Common myeloid progenitor, CD34-positive (primary cell): ENCODE results near the gene ARL8B.
A peak's percentile ranks its signal among the peaks of the same experiment; 100 is the strongest.

Experiments
- CTCF ChIA-PET: fragments of 350-600 bp; sonication (Branson Sonifier 250); formaldehyde crosslinking; loops from one replicate; lab custom pipeline; 2021; ENCODE audit warnings: antibody characterized with exemption; lab: Charles Lee
- POLR2A ChIA-PET: fragments of 350-600 bp; sonication (Branson Sonifier 250); formaldehyde crosslinking; loops from one replicate; lab custom pipeline; 2021; ENCODE audit warnings: antibody characterized with exemption; lab: Charles Lee
- DNase-seq, 3 donors: peaks; one replicate each; pipeline versions ENCODE4 v3.0.0 to v3.0.0-alpha.2; 2013
- H3K27ac ChIP-seq, 2 experiments: 1 replicate in 1 of 2; 2 replicates in 1 of 2; pipeline ENCODE4 v1.7.0; 2013; ENCODE audit warnings: inconsistent platforms in 2 of 2, low read length in 2 of 2, mild to moderate bottlenecking in 2 of 2, low read depth in 1 of 2, moderate library complexity in 1 of 2; ENCODE audit not compliant: severe bottlenecking in 2 of 2, insufficient read depth in 1 of 2, poor library complexity in 1 of 2
- H3K27me3 ChIP-seq, 5 experiments: replicated peaks in 2 of 5; 1 replicate in 3 of 5; 2 replicates in 2 of 5; pipeline versions ENCODE4 v1.6.1 to v1.7.0; 2013; ENCODE audit warnings: low read length in 4 of 5, mild to moderate bottlenecking in 2 of 5, moderate library complexity in 2 of 5, inconsistent platforms in 1 of 5; ENCODE audit not compliant: insufficient read depth in 5 of 5, control insufficient read depth in 4 of 5
- H3K36me3 ChIP-seq, 4 experiments: 1 replicate in 2 of 4; 2 replicates in 2 of 4; pipeline versions ENCODE4 v1.6.1 to v1.7.0; 2013; ENCODE audit warnings: low read length in 3 of 4, control low read depth in 1 of 4, mild to moderate bottlenecking in 1 of 4; ENCODE audit not compliant: control insufficient read depth in 4 of 4, insufficient read depth in 4 of 4
- H3K4me1 ChIP-seq, 4 experiments: 1 replicate in 3 of 4; 2 replicates in 1 of 4; pipeline versions ENCODE4 v1.6.1 to v1.7.1; 2013; ENCODE audit warnings: low read length in 3 of 4, mild to moderate bottlenecking in 3 of 4, control low read depth in 1 of 4, inconsistent platforms in 1 of 4, moderate library complexity in 1 of 4; ENCODE audit not compliant: control insufficient read depth in 4 of 4, insufficient read depth in 4 of 4; ENCODE audit errors: control extremely low read depth in 1 of 4
- H3K4me3 ChIP-seq, 7 experiments: 1 replicate in 4 of 7; 2 replicates in 3 of 7; pipeline versions ENCODE4 v1.5.1 to v1.7.0; 2013; ENCODE audit warnings: mild to moderate bottlenecking in 7 of 7, low read length in 6 of 7, moderate library complexity in 6 of 7, inconsistent platforms in 2 of 7, low read depth in 2 of 7, control low read depth in 1 of 7; ENCODE audit not compliant: insufficient read depth in 4 of 7, control insufficient read depth in 1 of 7; ENCODE audit errors: extremely low read depth in 1 of 7
- H3K9me3 ChIP-seq, 5 experiments: 1 replicate in 4 of 5; 2 replicates in 1 of 5; pipeline versions ENCODE4 v1.6.1 to v1.7.1; 2013; ENCODE audit warnings: low read length in 4 of 5, mild to moderate bottlenecking in 2 of 5, inconsistent platforms in 1 of 5, low read depth in 1 of 5, moderate library complexity in 1 of 5; ENCODE audit not compliant: control insufficient read depth in 4 of 5, insufficient read depth in 2 of 5; ENCODE audit errors: control extremely low read depth in 1 of 5
- WGBS: methylation state at CpG from one replicate; pipeline ENCODE4 v1.1.5; 2013; ENCODE audit not compliant: insufficient coverage; 5-methylcytosine and 5-hydroxymethylcytosine counted together

ARL8B gene

DNA sequence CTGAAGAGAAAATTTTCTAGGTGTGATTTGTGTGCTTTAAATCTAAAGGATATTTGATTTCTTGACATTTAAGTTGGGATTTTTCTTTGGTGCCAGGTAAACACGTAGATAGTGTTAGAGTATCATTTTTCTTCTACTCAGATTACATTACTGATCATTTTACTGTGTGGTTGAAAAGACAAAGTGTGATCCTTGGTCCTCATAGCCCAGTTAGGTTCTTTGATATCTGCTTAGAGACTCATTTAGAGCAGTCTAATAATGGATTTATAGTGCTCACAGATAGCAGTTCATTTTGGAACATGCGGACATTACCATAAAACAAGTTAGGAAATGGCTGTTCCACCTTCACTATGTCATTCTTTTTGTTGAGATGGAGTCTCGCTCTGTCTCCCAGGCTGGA lies 12.4 kb downstream of the ARL8B start:
- peaks cover 0 to 13% (median under 1%) of the 10 kb centered on the region in 4 experiments for H3K36me3 ChIP-seq
- POLR2A ChIA-PET, result no interaction called here
- no peak overlapping the region for H3K4me3 ChIP-seq
- no peaks in the 10 kb centered on the region for H3K27me3 ChIP-seq
- no peak for DNase-seq
- WGBS, result 90% methylated on average over 2 of the region's 3 CpGs
- peaks cover 12 to 19% (median 16%) of the 10 kb centered on the region in 4 experiments for H3K4me1 ChIP-seq
- H3K9me3 ChIP-seq, result no peaks in the 10 kb centered on the region
- CTCF ChIA-PET, result interaction anchor here (5.5 kb wide), 1 partner anchor 11 kb away, joined by 42 read pairs; the partner anchor contains the start of gene ARL8B
- H3K27ac ChIP-seq, result no peak overlapping the region

DNA sequence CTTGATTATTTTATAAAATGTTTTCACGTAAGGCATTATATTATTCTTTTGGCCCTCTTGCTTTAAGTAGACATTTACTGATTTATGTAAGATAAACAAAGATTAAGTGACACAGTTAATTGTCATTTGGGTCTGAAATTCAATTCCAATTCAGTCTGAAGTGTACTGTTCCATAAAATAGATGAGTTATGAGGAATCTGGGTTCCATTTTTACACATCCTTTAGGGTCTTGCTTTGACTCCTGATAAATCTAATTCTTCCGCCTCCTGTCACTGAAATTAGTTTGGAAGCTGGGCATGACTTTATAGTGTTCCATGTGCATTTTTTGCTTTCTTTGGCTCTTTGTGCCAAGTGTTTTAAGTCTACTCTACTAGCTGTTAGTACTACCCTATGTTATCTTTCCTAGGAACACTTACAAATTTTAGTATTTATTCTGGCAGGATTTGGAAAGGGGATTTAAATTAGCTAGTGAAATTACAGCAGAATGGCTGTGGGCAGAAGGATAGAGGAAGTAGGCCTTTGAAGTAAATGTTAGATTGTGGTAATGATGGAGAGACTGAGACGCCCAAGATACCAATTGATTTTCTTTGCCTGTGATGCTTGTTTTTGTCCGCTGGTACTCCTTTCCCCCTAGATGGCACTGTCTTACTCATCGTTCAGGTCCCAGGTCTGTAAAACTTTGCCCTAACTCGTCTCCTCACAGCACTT lies 14.3 kb downstream of the ARL8B start:
- peak overlapping the region in 1 of 2 experiments; percentile 27 for H3K27ac ChIP-seq
- H3K36me3 ChIP-seq, result peaks cover 0 to 12% (median under 1%) of the 10 kb centered on the region in 4 experiments
- CTCF ChIA-PET, result interaction anchor here (0.8 to 5.5 kb wide), 20 partner anchors 8 to 160 kb away, joined by 3 to 42 read pairs (median 4); partner anchors contain the start of gene ARL8B
- POLR2A ChIA-PET, result no interaction called here
- no peaks in the 10 kb centered on the region for H3K9me3 ChIP-seq
- H3K27me3 ChIP-seq, result no peaks in the 10 kb centered on the region
- H3K4me1 ChIP-seq, result peaks cover 10 to 28% (median 23%) of the 10 kb centered on the region in 4 experiments
- WGBS, result 0% methylated on average over 2 of the region's 6 CpGs
- no peak overlapping the region for H3K4me3 ChIP-seq
- DNase-seq, result peak; percentile 75 to 90 (median 88)

DNA sequence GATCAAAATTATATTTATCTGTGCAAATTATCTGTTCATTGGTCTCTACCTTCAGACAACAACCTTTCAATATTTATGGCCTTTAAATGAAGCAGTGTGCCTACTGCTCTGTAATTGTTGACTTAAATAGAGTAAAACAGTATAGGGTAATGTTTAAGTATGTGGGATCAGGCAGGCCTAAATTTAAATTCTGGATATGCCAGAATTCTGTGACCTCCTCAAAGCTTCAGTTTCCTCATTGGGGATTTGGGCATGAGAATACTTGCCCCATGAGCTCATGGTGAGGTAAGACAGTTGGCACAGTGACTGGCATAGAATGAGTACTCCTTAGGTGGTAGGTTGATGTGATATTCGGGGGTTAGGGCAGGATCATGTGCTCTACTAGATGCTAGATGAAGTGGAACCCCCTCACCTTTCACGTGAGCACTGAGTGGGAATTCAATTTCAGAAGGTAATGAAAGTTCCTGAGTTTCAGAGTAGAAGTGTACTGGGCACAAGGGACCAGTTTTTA lies 14.9 kb downstream of the ARL8B start:
- Histone ChIP-seq H3K36me3 (peaks cover 0 to 17% (median 2%) of the 10 kb centered on the region in 4 experiments), H3K27me3 (no peaks in the 10 kb centered on the region), H3K27ac (peak overlapping the region in 1 of 2 experiments; percentile 27), H3K4me1 (peaks cover 10 to 28% (median 23%) of the 10 kb centered on the region in 4 experiments), H3K4me3 (no peak overlapping the region), H3K9me3 (peaks cover 0 to 2% (median 0%) of the 10 kb centered on the region in 5 experiments)
- ChIA-PET CTCF (interaction anchor here (0.9 to 5.5 kb wide), 20 partner anchors 8 to 159 kb away, joined by 3 to 42 read pairs (median 4); partner anchors contain the start of gene ARL8B), POLR2A (no interaction called here)
- no CpG with 5 or more reads among the region's 2 CpGs for WGBS
- peak in 2 of 3 donors; percentile 30 to 48 for DNase-seq

DNA sequence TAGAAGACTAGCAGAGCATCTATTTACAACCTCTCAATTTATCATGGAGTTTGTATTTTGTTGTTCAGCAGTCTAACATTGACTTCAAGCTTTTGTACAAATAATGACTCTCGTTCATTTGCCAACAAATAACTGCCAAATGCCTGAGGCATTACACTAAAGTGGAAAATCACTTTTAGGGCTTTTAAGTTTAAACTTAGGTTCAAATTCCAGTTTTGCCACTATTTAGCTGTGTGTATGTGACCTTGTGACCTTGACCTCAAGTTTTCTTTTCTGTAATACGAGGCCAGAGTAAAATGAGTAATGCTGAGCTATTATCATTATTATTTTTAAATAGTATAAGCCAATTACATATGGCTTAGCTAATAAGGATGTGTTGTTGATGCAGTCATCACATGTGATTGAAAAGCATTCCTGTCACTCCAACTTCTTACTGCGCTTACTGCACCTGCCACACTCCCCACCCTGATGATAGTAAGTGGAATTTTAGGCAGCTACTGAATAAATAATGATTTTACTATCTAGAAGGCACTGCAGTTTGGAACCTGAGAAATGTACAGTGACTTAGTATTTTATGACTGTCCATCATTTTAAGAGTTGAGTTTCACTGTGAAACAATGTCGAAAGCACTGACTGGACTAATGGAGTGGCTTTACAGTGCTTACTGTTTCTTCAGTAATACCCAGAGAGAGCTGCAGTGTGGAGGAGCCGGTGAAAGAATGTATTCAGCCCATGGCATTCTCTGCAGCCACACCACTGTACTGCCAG lies 16.3 kb downstream of the ARL8B start:
- Histone ChIP-seq H3K27ac (no peak overlapping the region), H3K27me3 (no peaks in the 10 kb centered on the region), H3K9me3 (peaks cover 0 to 14% (median 5%) of the 10 kb centered on the region in 5 experiments), H3K4me3 (no peak overlapping the region), H3K36me3 (peaks cover 0 to 25% (median 4%) of the 10 kb centered on the region in 4 experiments), H3K4me1 (peaks cover 10 to 28% (median 23%) of the 10 kb centered on the region in 4 experiments)
- ChIA-PET POLR2A (interaction anchor here (0.6 kb wide), 1 partner anchor 48 kb away, joined by 3 read pairs; no protein-coding TSS in a partner anchor), CTCF (interaction anchor here (0.7 to 5.5 kb wide), 7 partner anchors 13 to 64 kb away, joined by 3 to 42 read pairs (median 3); partner anchors contain the start of gene ARL8B)
- no peak for DNase-seq
- WGBS, result 96% methylated on average over 3 of the region's 5 CpGs

DNA sequence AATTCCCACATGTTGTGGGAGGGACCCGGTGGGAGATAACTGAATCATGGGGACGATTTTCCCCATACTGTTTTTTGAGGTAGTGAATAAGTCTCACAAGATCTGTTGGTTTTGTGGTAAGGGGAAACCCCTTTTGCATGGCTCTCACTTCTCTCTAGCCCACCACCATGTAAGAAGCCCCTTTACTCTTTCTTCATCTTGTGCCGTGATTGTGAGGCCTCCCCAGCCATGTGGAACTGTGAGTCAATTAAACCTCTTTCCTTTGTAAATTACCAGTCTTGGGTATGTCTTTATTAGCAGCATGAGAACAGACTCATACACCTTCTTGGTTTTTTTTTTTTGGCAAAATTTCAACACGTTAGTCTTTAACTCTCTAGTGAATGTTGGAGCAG lies 18.1 kb downstream of the ARL8B start:
- H3K4me3 ChIP-seq, result no peak overlapping the region
- peaks cover 0 to 32% (median 10%) of the 10 kb centered on the region in 5 experiments for H3K9me3 ChIP-seq
- WGBS, result 83% methylated on average over 1 of the region's 4 CpGs
- H3K4me1 ChIP-seq, result peaks cover 10 to 28% (median 22%) of the 10 kb centered on the region in 4 experiments
- ChIA-PET POLR2A (no interaction called here), CTCF (interaction anchor here (1.1 to 2.4 kb wide), 4 partner anchors 11 to 41 kb away, joined by 3 to 7 read pairs (median 6); no protein-coding TSS in a partner anchor)
- H3K27ac ChIP-seq, result no peak overlapping the region
- peak in 2 of 3 donors; percentile 69 to 74 for DNase-seq
- H3K36me3 ChIP-seq, result peaks cover 0 to 34% (median 15%) of the 10 kb centered on the region in 4 experiments
- no peaks in the 10 kb centered on the region for H3K27me3 ChIP-seq

DNA sequence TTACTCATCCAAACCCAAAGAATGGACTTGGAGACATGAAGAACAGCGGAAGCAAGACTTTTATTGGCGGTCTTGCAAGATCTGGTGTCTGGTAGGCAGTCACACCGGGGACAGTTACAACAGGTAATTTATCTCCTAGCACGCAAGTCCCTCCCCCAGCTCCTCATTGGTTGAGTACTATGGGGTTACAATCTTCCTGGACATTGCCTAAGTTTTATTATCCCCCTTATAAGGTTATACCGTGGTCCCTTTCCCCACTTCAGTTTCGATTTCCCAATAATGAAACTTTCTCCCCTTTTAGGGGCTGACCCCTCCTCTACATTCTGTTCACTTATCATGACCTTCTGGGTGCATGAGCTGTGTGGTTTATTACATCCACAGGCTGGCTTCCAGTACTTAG lies 18.7 kb downstream of the ARL8B start:
- H3K4me3 ChIP-seq, result no peak overlapping the region
- CTCF ChIA-PET, result interaction anchor here (1.9 to 2.4 kb wide), 2 partner anchors 10 to 18 kb away, joined by 5 to 7 read pairs; no protein-coding TSS in a partner anchor
- H3K27me3 ChIP-seq, result no peaks in the 10 kb centered on the region
- H3K9me3 ChIP-seq, result peaks cover 0 to 38% (median 13%) of the 10 kb centered on the region in 5 experiments
- H3K36me3 ChIP-seq, result peaks cover 2 to 37% (median 18%) of the 10 kb centered on the region in 4 experiments
- POLR2A ChIA-PET, result no interaction called here
- peaks cover 10 to 28% (median 22%) of the 10 kb centered on the region in 4 experiments for H3K4me1 ChIP-seq
- 93% methylated on average over 6 of the region's 6 CpGs for WGBS
- no peak overlapping the region for H3K27ac ChIP-seq
- no peak for DNase-seq
